Ectodermal cell (in vitro differentiated cells): ENCODE measurements around the gene RTBDN.

Experiments used
- H3K27ac ChIP-seq: 2 replicates; pipeline ENCODE4 v1.7.0; 2013; ENCODE audit warnings: mild to moderate bottlenecking, low read depth, low read length; ENCODE audit not compliant: insufficient read depth, poor library complexity, severe bottlenecking
- H3K27me3 ChIP-seq: 2 replicates; pipeline ENCODE4 v1.7.0; 2013; ENCODE audit warnings: mild to moderate bottlenecking, low read length; ENCODE audit not compliant: insufficient read depth, control insufficient read depth, poor library complexity, severe bottlenecking
- H3K36me3 ChIP-seq: one replicate; pipeline ENCODE4 v1.7.0; 2013; ENCODE audit warnings: low read length; ENCODE audit not compliant: control insufficient read depth, insufficient read depth
- H3K4me1 ChIP-seq: one replicate; pipeline ENCODE4 v1.7.0; 2013; ENCODE audit warnings: low read length; ENCODE audit not compliant: control insufficient read depth, insufficient read depth
- H3K4me3 ChIP-seq: 2 replicates; pipeline ENCODE4 v1.7.0; 2013; ENCODE audit warnings: low read depth, low read length, control low read depth; ENCODE audit not compliant: insufficient read depth
- H3K9me3 ChIP-seq: 2 replicates; pipeline ENCODE4 v1.7.0; 2013; ENCODE audit warnings: mild to moderate bottlenecking, low read length, moderate library complexity; ENCODE audit not compliant: control insufficient read depth
- WGBS, 2 experiments: methylation state at CpG; one replicate each; pipeline ENCODE4 v1.1.7; 2013; ENCODE audit warnings: missing lambda C conversion rate in 2 of 2; 5-methylcytosine and 5-hydroxymethylcytosine counted together

RTBDN gene

GRCh38 chr19:12791345-12792050, 42.9 kb downstream of the RTBDN start, which contains the start of gene JUNB:
Gene JUNB (plus strand): TSS chr19:12791486. CDS start chr19:12791772, 286 bp downstream.
- no peaks in the 10 kb centered on the region for H3K9me3 ChIP-seq
- H3K36me3 ChIP-seq: no peaks in the 10 kb centered on the region
- H3K27me3 ChIP-seq: peaks cover 42% of the 10 kb centered on the region
- peaks cover 26% of the 10 kb centered on the region for H3K4me1 ChIP-seq
- H3K27ac ChIP-seq: peak within 1 kb of the TSS; percentile 6
- 1% methylated on average over 73 of the region's 73 CpGs for WGBS, 2 experiments
- H3K4me3 ChIP-seq: peak within 1 kb of the TSS; percentile 54

GRCh38 chr19:12790628-12791344, 43.6 kb downstream of the RTBDN start:
- Histone ChIP-seq H3K27me3 (peaks cover 42% of the 10 kb centered on the region), H3K27ac (no peak overlapping the region), H3K36me3 (no peaks in the 10 kb centered on the region), H3K9me3 (no peaks in the 10 kb centered on the region), H3K4me1 (peaks cover 26% of the 10 kb centered on the region), H3K4me3 (peak overlapping the region; percentile 54)
- WGBS, 2 experiments: 4 to 5% methylated on average over 22 of the region's 22 CpGs

- H3K4me3 ChIP-seq: peak overlapping the region; percentile 43
- H3K9me3 ChIP-seq: no peaks in the 10 kb centered on the region
- H3K27me3 ChIP-seq: peaks cover 42% of the 10 kb centered on the region
- no peaks in the 10 kb centered on the region for H3K36me3 ChIP-seq
- 1% methylated on average over 56 of the region's 56 CpGs for WGBS, 2 experiments
- H3K27ac ChIP-seq: peak overlapping the region; percentile 6
- peaks cover 26% of the 10 kb centered on the region for H3K4me1 ChIP-seq
Measured at GRCh38 chr19:12789904-12790619, 44.3 kb downstream of the RTBDN start.

GRCh38 chr19:12789098-12789903, 45.1 kb downstream of the RTBDN start:
- Histone ChIP-seq H3K9me3 (no peaks in the 10 kb centered on the region), H3K4me1 (peaks cover 26% of the 10 kb centered on the region), H3K27ac (peak overlapping the region; percentile 85), H3K4me3 (peak overlapping the region; percentile 43), H3K27me3 (peaks cover 38% of the 10 kb centered on the region), H3K36me3 (no peaks in the 10 kb centered on the region)
- 5% methylated on average over 46 of the region's 46 CpGs for WGBS, 2 experiments

GRCh38 chr19:12788682-12789097, 45.7 kb downstream of the RTBDN start:
- WGBS, 2 experiments: 11 to 12% methylated on average over 12 of the region's 12 CpGs

GRCh38 chr19:12788042-12788681, 46.2 kb downstream of the RTBDN start:
- H3K4me1 ChIP-seq: peaks cover 29% of the 10 kb centered on the region

More at GRCh38 chr19:12788682-12789097, 45.7 kb downstream of the RTBDN start:
- Histone ChIP-seq H3K4me3 (peak overlapping the region; percentile 43), H3K36me3 (no peaks in the 10 kb centered on the region), H3K27ac (peak overlapping the region; percentile 85), H3K4me1 (peaks cover 24% of the 10 kb centered on the region), H3K9me3 (no peaks in the 10 kb centered on the region), H3K27me3 (peaks cover 32% of the 10 kb centered on the region)

GRCh38 chr19:12787458-12787857, 46.9 kb downstream of the RTBDN start:
- peaks cover 23% of the 10 kb centered on the region for H3K27me3 ChIP-seq
- no peak overlapping the region for H3K27ac ChIP-seq
- H3K9me3 ChIP-seq: no peaks in the 10 kb centered on the region
- H3K4me3 ChIP-seq: no peak overlapping the region
- 91 to 95% methylated on average over 10 of the region's 10 CpGs for WGBS, 2 experiments
- H3K36me3 ChIP-seq: no peaks in the 10 kb centered on the region
- peaks cover 27% of the 10 kb centered on the region for H3K4me1 ChIP-seq

More at GRCh38 chr19:12788042-12788681, 46.2 kb downstream of the RTBDN start:
- Histone ChIP-seq H3K36me3 (no peaks in the 10 kb centered on the region), H3K9me3 (no peaks in the 10 kb centered on the region), H3K4me3 (no peak overlapping the region), H3K27ac (peak overlapping the region; percentile 85), H3K27me3 (peaks cover 30% of the 10 kb centered on the region)
- 81 to 84% methylated on average over 4 of the region's 4 CpGs for WGBS, 2 experiments

GRCh38 chr19:12786952-12787351, 47.4 kb downstream of the RTBDN start:
- Histone ChIP-seq H3K4me1 (peaks cover 27% of the 10 kb centered on the region), H3K27me3 (peaks cover 18% of the 10 kb centered on the region), H3K27ac (no peak overlapping the region), H3K4me3 (no peak overlapping the region), H3K36me3 (no peaks in the 10 kb centered on the region), H3K9me3 (no peaks in the 10 kb centered on the region)
- 91% methylated on average over 3 of the region's 3 CpGs for WGBS, 2 experiments

- WGBS, 2 experiments: 87% methylated on average over 18 of the region's 18 CpGs
- H3K9me3 ChIP-seq: no peaks in the 10 kb centered on the region
- H3K4me3 ChIP-seq: no peak overlapping the region
- H3K27ac ChIP-seq: no peak overlapping the region
- H3K36me3 ChIP-seq: no peaks in the 10 kb centered on the region
- H3K4me1 ChIP-seq: peaks cover 27% of the 10 kb centered on the region
- H3K27me3 ChIP-seq: peaks cover 11% of the 10 kb centered on the region
Measured at GRCh38 chr19:12786141-12786870, 48.1 kb downstream of the RTBDN start.
